ENCODE results near the gene UBE2J2.

UBE2J2 gene

DNA sequence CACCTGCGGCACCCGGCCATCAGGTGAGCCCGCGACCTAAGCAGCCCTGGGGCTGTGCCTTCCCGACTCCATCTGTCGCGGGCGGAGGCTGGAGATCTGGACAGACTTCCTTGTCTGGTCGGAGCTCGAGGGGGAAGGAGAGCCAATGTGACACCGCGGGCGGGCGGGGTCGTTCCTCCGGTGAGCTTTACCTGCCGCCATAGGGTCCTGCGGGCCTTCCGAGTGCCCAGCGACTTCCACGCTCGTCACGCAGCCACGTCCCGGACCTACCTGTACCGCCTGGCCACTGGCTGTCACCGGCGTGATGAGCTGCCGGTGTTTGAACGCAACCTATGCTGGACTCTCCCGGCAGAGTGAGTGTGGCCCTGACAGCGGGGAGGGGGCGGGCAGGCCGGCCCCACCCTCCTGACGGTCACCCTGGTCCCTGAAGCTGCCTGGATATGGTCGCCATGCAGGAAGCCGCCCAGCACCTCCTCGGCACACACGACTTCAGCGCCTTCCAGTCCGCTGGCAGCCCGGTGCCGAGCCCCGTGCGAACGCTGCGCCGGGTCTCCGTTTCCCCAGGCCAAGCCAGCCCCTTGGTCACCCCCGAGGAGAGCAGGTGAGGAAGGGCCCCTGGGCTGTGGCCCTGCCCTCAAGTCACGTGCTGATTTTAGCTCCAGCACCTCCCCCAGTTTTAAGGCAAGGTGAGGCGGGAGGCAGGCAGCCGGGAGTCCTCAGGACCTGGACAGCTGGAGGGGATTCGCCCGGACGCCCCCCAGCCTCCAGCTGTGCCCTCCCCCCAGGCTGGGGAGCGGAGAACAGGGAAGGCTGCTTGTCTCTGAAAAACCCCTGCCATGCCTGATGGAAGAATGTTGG lies 35.8 kb upstream of the UBE2J2 start:
- no peak for TF ChIP-seq CTCF (IDR thresholded peaks at IDR 0.05; ENCODE audit: low read depth, low read length)
- peak overlapping the region; percentile 75 for H3K4me3 ChIP-seq (ENCODE audit: low read depth, low read length)

DNA sequence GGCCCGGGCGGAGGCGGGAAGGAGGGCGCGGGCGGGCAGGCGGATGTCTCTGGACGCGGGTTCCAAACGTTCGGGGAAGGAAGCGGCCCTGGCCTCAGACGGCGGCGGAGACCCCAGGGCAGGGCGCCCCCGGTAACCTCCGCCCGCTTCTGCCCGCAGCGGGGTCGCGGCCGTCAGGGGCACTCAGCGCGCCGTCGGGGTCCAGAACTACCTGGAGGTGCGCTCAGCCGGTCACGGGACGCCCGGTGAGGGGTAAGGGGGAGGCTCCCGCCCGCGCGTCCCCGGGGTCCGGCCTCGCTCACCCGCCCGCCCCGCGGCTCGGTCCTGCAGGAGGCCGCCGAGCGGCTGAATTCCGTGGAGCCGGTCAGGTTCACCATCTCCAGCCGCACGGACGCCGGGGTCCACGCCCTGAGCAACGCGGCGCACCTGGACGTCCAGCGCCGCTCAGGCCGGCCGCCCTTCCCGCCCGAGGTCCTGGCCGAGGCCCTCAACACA lies 35.1 kb upstream of the UBE2J2 start:
- peak overlapping the region; percentile 75 for H3K4me3 ChIP-seq (ENCODE audit: low read depth, low read length)
- no peak for TF ChIP-seq CTCF (IDR thresholded peaks at IDR 0.05; ENCODE audit: low read depth, low read length)

DNA sequence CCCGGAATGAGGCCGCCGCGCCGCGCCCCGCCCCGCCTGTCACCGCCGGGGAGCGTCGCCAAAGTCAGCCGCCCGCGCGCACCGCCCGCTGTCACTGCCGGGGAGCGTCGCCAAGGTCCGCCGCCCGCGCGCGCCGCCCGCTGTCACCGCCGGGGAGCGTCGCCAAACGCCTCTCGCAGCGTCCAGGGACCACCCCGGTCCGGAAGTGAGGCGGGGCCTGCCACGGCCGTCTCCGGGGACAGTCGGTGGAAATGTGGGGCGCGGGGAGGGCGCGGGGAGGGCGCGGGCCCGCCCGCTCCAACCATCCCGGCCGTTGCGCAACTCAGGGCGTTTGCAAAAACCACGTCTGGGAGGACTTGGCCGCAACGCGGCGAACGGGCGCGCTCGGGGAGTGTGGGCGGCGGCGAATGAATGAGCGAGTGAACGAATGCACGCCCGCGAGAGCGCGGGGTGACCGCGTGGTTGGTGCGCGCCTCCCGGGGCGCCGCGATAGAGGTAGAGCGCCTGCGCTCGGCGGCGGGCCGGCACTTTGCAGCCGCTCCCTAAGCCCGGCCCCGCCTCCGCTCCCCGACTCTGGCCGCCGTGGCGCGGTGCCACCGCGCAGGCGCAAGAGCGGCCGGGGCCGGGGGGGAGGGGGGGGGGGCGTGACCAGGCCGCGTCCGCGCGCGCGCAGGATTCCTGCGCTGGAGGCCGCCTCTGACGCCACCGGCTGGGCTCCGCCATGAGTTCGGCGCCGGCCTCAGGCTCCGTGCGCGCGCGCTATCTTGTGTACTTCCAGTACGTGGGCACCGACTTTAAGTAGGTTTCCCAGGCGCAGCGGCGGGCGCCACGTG lies 34.5 kb upstream of the UBE2J2 start, which contains the start of the genes ACAP3 and PUSL1:
TSS of gene ACAP3 (minus strand) at position 8 of the 833 bp plus-strand sequence. CDS start 115 bp downstream, outside the sequence.
TSS of gene PUSL1 (plus strand) at position 675 of the 833 bp plus-strand sequence. CDS start at position 722, 47 bp downstream.
- H3K4me3 ChIP-seq (ENCODE audit: low read depth, low read length) = peak within 1 kb of the TSS; percentile 87
- TF ChIP-seq CTCF (IDR thresholded peaks at IDR 0.05; ENCODE audit: low read depth, low read length) = no peak

- TF ChIP-seq CTCF (IDR thresholded peaks at IDR 0.05; ENCODE audit: low read depth, low read length) = no peak
- peak overlapping the region; percentile 87 for H3K4me3 ChIP-seq (ENCODE audit: low read depth, low read length)
These were observed 33.7 kb upstream of the UBE2J2 start for GRCh38 chr1:1307261-1307922.

DNA sequence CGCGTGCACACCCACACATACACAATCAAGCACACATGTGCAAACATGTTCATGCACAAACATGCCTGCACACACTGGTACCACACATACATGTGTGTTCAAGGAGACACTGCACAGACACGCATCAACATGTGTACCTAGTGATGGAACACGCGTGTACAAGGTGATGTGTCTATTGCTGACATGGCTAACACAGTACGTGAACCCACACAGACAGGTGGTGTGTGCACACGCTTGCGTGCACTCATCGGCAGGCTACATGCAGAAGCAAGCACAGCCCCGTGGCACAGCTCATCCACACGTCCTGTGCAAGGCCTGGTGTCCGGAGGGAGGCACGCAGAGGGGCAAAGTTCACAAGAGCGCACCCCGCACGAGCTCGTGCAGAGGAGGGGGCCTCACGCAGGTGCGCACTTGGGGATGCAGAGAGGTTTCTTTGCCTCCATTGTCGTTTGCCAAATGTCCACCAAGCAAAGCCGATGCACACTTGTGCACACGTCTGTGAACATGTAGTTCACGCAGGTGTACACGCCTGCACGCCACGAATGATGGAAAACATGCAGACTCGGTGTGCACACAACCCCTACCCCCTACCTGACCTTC lies 33.1 kb upstream of the UBE2J2 start:
- TF ChIP-seq CTCF (IDR thresholded peaks at IDR 0.05; ENCODE audit: low read depth, low read length) = no peak

GRCh38 chr1:1306070-1306660 lies 32.5 kb upstream of the UBE2J2 start:
- peak overlapping the region; percentile 87 for H3K4me3 ChIP-seq (ENCODE audit: low read depth, low read length)

More for the DNA sequence above, 33.1 kb upstream of the UBE2J2 start:
- peak overlapping the region; percentile 87 for H3K4me3 ChIP-seq (ENCODE audit: low read depth, low read length)

More at GRCh38 chr1:1306070-1306660, 32.5 kb upstream of the UBE2J2 start:
- TF ChIP-seq CTCF (IDR thresholded peaks at IDR 0.05; ENCODE audit: low read depth, low read length) = no peak

All from WI38 (cell line).